ENCODE measurements around the gene ZNF502. TPM values are rescaled to one million over a fixed set of nuclear protein-coding genes. Genes with fewer than 3 reads are reported as not detected.

Gene ZNF502
- total RNA-seq, 1 donor from 2014 or later, result 2.6 TPM

- no peak for DNase-seq (ENCODE audit: low spot score)
- TF ChIP-seq CTCF (IDR thresholded peaks at IDR 0.05; ENCODE audit: unreplicated experiment), result no peak
- Mint-ChIP-seq H3K4me3 (ENCODE audit: unreplicated experiment) (peak overlapping the region; percentile 68), H3K36me3 (ENCODE audit: low read depth, unreplicated experiment) (peaks cover 64% of the 10 kb centered on the region), H3K9me3 (ENCODE audit: unreplicated experiment) (peaks cover 37% of the 10 kb centered on the region), H3K27ac (ENCODE audit: unreplicated experiment) (no peak overlapping the region), H3K27me3 (ENCODE audit: unreplicated experiment) (no peaks in the 10 kb centered on the region), H3K4me1 (ENCODE audit: unreplicated experiment) (no peaks in the 10 kb centered on the region)
These were observed 22.2 kb downstream of the ZNF502 start for GRCh38 chr3:44734646-44735168.

GRCh38 chr3:44761101-44761423, 48.6 kb downstream of the ZNF502 start:
- H3K4me1 Mint-ChIP-seq (ENCODE audit: unreplicated experiment), result peaks cover 7% of the 10 kb centered on the region
- H3K4me3 Mint-ChIP-seq (ENCODE audit: unreplicated experiment), result peak overlapping the region; percentile 96
- peaks cover 41% of the 10 kb centered on the region for H3K36me3 Mint-ChIP-seq (ENCODE audit: low read depth, unreplicated experiment)

GRCh38 chr3:44761424-44762169, 49.1 kb downstream of the ZNF502 start, which contains the start of the genes KIAA1143 and KIF15:
KIAA1143 (minus strand) TSS chr3:44761619; CDS start chr3:44761602, 17 bp downstream.
KIF15 (plus strand) TSS chr3:44761794; CDS start chr3:44761866, 72 bp downstream.
- H3K9me3 Mint-ChIP-seq (ENCODE audit: unreplicated experiment), result peaks cover 8% of the 10 kb centered on the region
- H3K36me3 Mint-ChIP-seq (ENCODE audit: low read depth, unreplicated experiment), result peaks cover 45% of the 10 kb centered on the region
- peak within 1 kb of the TSS; percentile 96 for H3K4me3 Mint-ChIP-seq (ENCODE audit: unreplicated experiment)
- peak within 1 kb of the TSS; percentile 84 for H3K27ac Mint-ChIP-seq (ENCODE audit: unreplicated experiment)
- peaks cover 5% of the 10 kb centered on the region for H3K27me3 Mint-ChIP-seq (ENCODE audit: unreplicated experiment)
- peaks cover 7% of the 10 kb centered on the region for H3K4me1 Mint-ChIP-seq (ENCODE audit: unreplicated experiment)
- TF ChIP-seq CTCF (IDR thresholded peaks at IDR 0.05; ENCODE audit: unreplicated experiment), result no peak
- peak; percentile 94 for DNase-seq (ENCODE audit: low spot score)

More at GRCh38 chr3:44761101-44761423, 48.6 kb downstream of the ZNF502 start:
- TF ChIP-seq CTCF (IDR thresholded peaks at IDR 0.05; ENCODE audit: unreplicated experiment), result no peak
- Mint-ChIP-seq H3K27ac (ENCODE audit: unreplicated experiment) (peak overlapping the region; percentile 84), H3K9me3 (ENCODE audit: unreplicated experiment) (peaks cover 8% of the 10 kb centered on the region), H3K27me3 (ENCODE audit: unreplicated experiment) (peaks cover 5% of the 10 kb centered on the region)
- no peak for DNase-seq (ENCODE audit: low spot score)

- peaks cover 11% of the 10 kb centered on the region for H3K9me3 Mint-ChIP-seq (ENCODE audit: unreplicated experiment)
- DNase-seq (ENCODE audit: low spot score), result no peak
These were observed 49.8 kb downstream of the ZNF502 start for GRCh38 chr3:44762170-44762677.

More at GRCh38 chr3:44762170-44762677, 49.8 kb downstream of the ZNF502 start:
- H3K4me3 Mint-ChIP-seq (ENCODE audit: unreplicated experiment), result peak overlapping the region; percentile 96
- peaks cover 48% of the 10 kb centered on the region for H3K36me3 Mint-ChIP-seq (ENCODE audit: low read depth, unreplicated experiment)
- peak overlapping the region; percentile 16 for H3K27ac Mint-ChIP-seq (ENCODE audit: unreplicated experiment)
- H3K4me1 Mint-ChIP-seq (ENCODE audit: unreplicated experiment), result peaks cover 7% of the 10 kb centered on the region
- no peak for TF ChIP-seq CTCF (IDR thresholded peaks at IDR 0.05; ENCODE audit: unreplicated experiment)
- H3K27me3 Mint-ChIP-seq (ENCODE audit: unreplicated experiment), result peaks cover 5% of the 10 kb centered on the region
